K562 (cell line): Measurements from ENCODE around the gene SLC32A1. TPM values are rescaled to one million over a fixed set of nuclear protein-coding genes. Genes with fewer than 3 reads are reported as not detected.

ENCODE experiments used
- CC2D1A ChIP-seq: fragments of 450-650 bp; IDR thresholded peaks from 2 replicates; pipeline ENCODE4 v1.6.1; 2017; ENCODE audit warnings: mild to moderate bottlenecking
- DACH1 ChIP-seq: fragments of 450-650 bp; IDR thresholded peaks from 2 replicates; pipeline ENCODE4 v1.6.1; 2018; ENCODE audit not compliant: partially characterized antibody
- HLTF ChIP-seq: fragments of 450-650 bp; IDR thresholded peaks from 2 replicates; pipeline ENCODE4 v1.6.1; 2016
- JUND ChIP-seq, 2 experiments: IDR thresholded peaks; 2 replicates in 1 of 2; 3 replicates in 1 of 2; pipeline ENCODE4 v1.6.1; 2011; ENCODE audit warnings: borderline replicate concordance in 2 of 2, low read depth in 2 of 2, low read length in 2 of 2, improper control_type of control experiment in 1 of 2, missing biosample characterization in 1 of 2, missing genetic modification characterization in 1 of 2, missing genetic modification reagents in 1 of 2
- MAZ ChIP-seq, 2 experiments: fragments of 450-650 bp in 1 of 2; sonication (generic) in 1 of 2; formaldehyde crosslinking; IDR thresholded peaks in 1 of 2; conservative IDR thresholded peaks in 1 of 2; 2 replicates each; pipeline versions ENCODE4 v1.4.0 to v1.5.0; 2020; ENCODE audit warnings: mild to moderate bottlenecking in 1 of 2, missing genetic modification reagents in 1 of 2
- NFIC ChIP-seq: fragments of 450-650 bp; IDR thresholded peaks from 2 replicates; pipeline ENCODE4 v1.6.1; 2017; ENCODE audit warnings: mild to moderate bottlenecking, inconsistent platforms
- NR2F6 ChIP-seq: fragments of 450-650 bp; formaldehyde crosslinking; IDR thresholded peaks from 2 replicates; pipeline ENCODE4 v1.4.0; 2020; ENCODE audit warnings: mild to moderate bottlenecking
- POLR3A ChIP-seq: IDR thresholded peaks from 2 replicates; pipeline ENCODE4 v1.6.1; 2011; ENCODE audit warnings: borderline replicate concordance, mild to moderate bottlenecking, moderate library complexity; ENCODE audit not compliant: insufficient read length, insufficient read depth; ENCODE audit errors: extremely low read depth
- POLR3G ChIP-seq: IDR thresholded peaks from 2 replicates; pipeline ENCODE4 v1.6.1; 2011; ENCODE audit not compliant: insufficient read length, insufficient replicate concordance; ENCODE audit errors: extremely low read depth
- SMARCC2 ChIP-seq: fragments of 450-650 bp; IDR thresholded peaks from 2 replicates; pipeline ENCODE4 v1.6.1; 2017; ENCODE audit warnings: antibody characterized with exemption, moderate library complexity, mild to moderate bottlenecking, low read depth
- ZBTB1 ChIP-seq: sonication (generic); formaldehyde crosslinking; IDR thresholded peaks from 2 replicates; pipeline ENCODE4 v1.8.1; 2023; ENCODE audit warnings: missing genetic modification reagents, low read depth, mild to moderate bottlenecking, borderline replicate concordance
- ZNF408 ChIP-seq: fragments of 250-450 bp; sonication (Bioruptor Pico); IDR thresholded peaks from 2 replicates; pipeline ENCODE4 v1.4.0; 2020; ENCODE audit warnings: low read depth, mild to moderate bottlenecking, moderate library complexity
- ZNF586 ChIP-seq: fragments of 450-650 bp; formaldehyde crosslinking; conservative IDR thresholded peaks from 2 replicates; pipeline ENCODE4 v1.4.0; 2020; ENCODE audit warnings: mild to moderate bottlenecking, moderate library complexity
- polyA plus RNA-seq, 8 experiments: library from polyadenylated mRNA; depleted of rRNA in 4 of 8; stranded (reverse) in 5 of 8; unstranded in 3 of 8; fragments of >200 nt; fragmentation: Nextera tagmentation in 2 of 8; fragmentation: Illumina TruSeq in 1 of 8; extraction: Ambion mirVana in 2 of 8; extraction: Trizol in 1 of 8; gene quantifications; 2 replicates each; pipeline versions ENCODE4 v1.2.1 to v1.2.3, GENCODE V29; 2011 to 2014; ENCODE audit warnings: inconsistent platforms in 1 of 8, missing spikeins in 1 of 8
- total RNA-seq, 7 experiments: library from RNA; depleted of rRNA in 6 of 7; stranded (reverse); fragments of >200 nt in 6 of 7; fragmentation: Illumina TruSeq in 2 of 7; extraction: Trizol in 2 of 7; gene quantifications; 2 replicates each; pipeline versions ENCODE4 v1.2.1 to v1.2.3, GENCODE V29; 2011 to 2021; ENCODE audit warnings: low replicate concordance in 1 of 7
- TF ChIP-seq, protein P1 (sequence below), 2 experiments: fragments of 450-650 bp; IDR thresholded peaks; 2 replicates each; pipeline ENCODE4 v1.6.1; 2018; ENCODE audit warnings: mild to moderate bottlenecking in 2 of 2, low read depth in 1 of 2; ENCODE audit not compliant: partially characterized antibody in 2 of 2
- TF ChIP-seq, protein P2 (sequence below): fragments of 250-450 bp; sonication (Bioruptor Pico); IDR thresholded peaks from 2 replicates; pipeline ENCODE4 v1.9.0; 2021; ENCODE audit warnings: mild to moderate bottlenecking
- TF ChIP-seq, protein P3 (sequence below): sonication (generic); formaldehyde crosslinking; IDR thresholded peaks from 2 replicates; pipeline ENCODE4 v1.8.0; 2022; ENCODE audit warnings: mild to moderate bottlenecking, missing genetic modification reagents
- TF ChIP-seq, protein P4 (sequence below), 3 experiments: IDR thresholded peaks in 2 of 3; conservative IDR thresholded peaks in 1 of 3; 2 replicates each; pipeline ENCODE4 v1.5.1; 2011 to 2012; ENCODE audit warnings: low read length in 3 of 3, mild to moderate bottlenecking in 3 of 3, control low read depth in 2 of 3, improper control_type of control experiment in 1 of 3, inconsistent platforms in 1 of 3, low read depth in 1 of 3, mixed read lengths in 1 of 3, moderate library complexity in 1 of 3; ENCODE audit not compliant: insufficient read depth in 2 of 3
- TF ChIP-seq, protein P5 (sequence below): fragments of 450-650 bp; IDR thresholded peaks from one replicate; pipeline ENCODE4 v1.6.1; 2018; ENCODE audit warnings: mild to moderate bottlenecking, moderate library complexity; ENCODE audit not compliant: partially characterized antibody

Gene SLC32A1
- total and polyA plus RNA-seq, 9 of the 15 experiments (the other 6 are each of a cell fraction or from before 2014, with no cell fraction given): not detected

DNA sequence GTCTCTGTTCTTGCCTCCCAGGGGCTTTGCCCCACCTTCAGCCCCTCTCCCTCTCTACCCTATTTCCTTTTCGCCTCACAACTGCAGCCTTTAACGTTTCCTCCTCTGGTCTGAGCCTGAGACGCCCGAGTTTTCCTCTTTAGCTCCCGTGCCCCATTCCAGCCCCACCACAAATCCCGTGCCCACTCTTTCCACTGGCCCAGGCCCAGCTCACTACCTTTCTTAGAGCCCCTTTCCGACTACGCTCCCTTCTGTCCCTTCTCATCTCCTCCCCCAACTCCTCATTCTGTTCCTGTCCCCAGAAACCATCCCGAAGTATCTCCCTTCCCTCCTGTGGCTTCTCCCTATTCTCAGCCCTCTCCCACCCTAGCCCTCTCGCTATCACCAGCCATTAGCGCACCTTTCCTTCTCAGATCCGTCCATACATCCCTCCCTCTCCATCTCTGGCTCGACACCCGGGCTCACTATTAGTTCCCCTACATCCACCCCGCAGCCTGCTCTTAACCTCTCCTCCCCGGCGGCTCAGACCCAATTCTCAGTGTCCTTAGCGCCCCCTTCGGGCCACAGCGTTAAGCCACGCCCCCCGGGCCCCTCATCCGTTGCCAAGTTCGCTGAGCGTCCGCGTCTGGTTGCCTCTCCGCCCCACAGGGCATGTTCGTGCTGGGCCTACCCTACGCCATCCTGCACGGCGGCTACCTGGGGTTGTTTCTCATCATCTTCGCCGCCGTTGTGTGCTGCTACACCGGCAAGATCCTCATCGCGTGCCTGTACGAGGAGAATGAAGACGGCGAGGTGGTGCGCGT, 2.7 kb downstream of the SLC32A1 start (continued):
- TF ChIP-seq, protein P1, sequence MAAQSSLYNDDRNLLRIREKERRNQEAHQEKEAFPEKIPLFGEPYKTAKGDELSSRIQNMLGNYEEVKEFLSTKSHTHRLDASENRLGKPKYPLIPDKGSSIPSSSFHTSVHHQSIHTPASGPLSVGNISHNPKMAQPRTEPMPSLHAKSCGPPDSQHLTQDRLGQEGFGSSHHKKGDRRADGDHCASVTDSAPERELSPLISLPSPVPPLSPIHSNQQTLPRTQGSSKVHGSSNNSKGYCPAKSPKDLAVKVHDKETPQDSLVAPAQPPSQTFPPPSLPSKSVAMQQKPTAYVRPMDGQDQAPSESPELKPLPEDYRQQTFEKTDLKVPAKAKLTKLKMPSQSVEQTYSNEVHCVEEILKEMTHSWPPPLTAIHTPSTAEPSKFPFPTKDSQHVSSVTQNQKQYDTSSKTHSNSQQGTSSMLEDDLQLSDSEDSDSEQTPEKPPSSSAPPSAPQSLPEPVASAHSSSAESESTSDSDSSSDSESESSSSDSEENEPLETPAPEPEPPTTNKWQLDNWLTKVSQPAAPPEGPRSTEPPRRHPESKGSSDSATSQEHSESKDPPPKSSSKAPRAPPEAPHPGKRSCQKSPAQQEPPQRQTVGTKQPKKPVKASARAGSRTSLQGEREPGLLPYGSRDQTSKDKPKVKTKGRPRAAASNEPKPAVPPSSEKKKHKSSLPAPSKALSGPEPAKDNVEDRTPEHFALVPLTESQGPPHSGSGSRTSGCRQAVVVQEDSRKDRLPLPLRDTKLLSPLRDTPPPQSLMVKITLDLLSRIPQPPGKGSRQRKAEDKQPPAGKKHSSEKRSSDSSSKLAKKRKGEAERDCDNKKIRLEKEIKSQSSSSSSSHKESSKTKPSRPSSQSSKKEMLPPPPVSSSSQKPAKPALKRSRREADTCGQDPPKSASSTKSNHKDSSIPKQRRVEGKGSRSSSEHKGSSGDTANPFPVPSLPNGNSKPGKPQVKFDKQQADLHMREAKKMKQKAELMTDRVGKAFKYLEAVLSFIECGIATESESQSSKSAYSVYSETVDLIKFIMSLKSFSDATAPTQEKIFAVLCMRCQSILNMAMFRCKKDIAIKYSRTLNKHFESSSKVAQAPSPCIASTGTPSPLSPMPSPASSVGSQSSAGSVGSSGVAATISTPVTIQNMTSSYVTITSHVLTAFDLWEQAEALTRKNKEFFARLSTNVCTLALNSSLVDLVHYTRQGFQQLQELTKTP (IDR thresholded peaks at IDR 0.05; ENCODE audit: low read depth in 1 of 2, partially characterized antibody in 2 of 2): no peak
- TF ChIP-seq NR2F6 (no peak), SMARCC2 (no peak), JUND (IDR thresholded peaks at IDR 0.05; ENCODE audit: borderline replicate concordance, low read depth, low read length) (no peak), JUND (tag; IDR thresholded peaks at IDR 0.05; ENCODE audit: borderline replicate concordance, low read depth, low read length) (no peak), DACH1 (no peak), HLTF (no peak), ZBTB1 (CRISPR knock-in tag) (no peak), ZNF408 (CRISPR knock-in tag) (no peak), ZNF586 (CRISPR knock-in tag) (no peak), CC2D1A (0 out of 2 replicates have a peak, but pooled peaks have one; percentile 14), POLR3A (no peak), MAZ (CRISPR knock-in tag; conservative IDR thresholded peaks at IDR 0.05 in 1 of 2, IDR thresholded peaks at IDR 0.05 in 1 of 2) (peak in 1 of 2 experiments; percentile 37; a peak in 1 of 4 replicates), POLR3G (no peak), NFIC (peak; percentile 39)
- TF ChIP-seq, protein P2, sequence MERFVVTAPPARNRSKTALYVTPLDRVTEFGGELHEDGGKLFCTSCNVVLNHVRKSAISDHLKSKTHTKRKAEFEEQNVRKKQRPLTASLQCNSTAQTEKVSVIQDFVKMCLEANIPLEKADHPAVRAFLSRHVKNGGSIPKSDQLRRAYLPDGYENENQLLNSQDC (CRISPR knock-in tag): no peak
- TF ChIP-seq, protein P3, sequence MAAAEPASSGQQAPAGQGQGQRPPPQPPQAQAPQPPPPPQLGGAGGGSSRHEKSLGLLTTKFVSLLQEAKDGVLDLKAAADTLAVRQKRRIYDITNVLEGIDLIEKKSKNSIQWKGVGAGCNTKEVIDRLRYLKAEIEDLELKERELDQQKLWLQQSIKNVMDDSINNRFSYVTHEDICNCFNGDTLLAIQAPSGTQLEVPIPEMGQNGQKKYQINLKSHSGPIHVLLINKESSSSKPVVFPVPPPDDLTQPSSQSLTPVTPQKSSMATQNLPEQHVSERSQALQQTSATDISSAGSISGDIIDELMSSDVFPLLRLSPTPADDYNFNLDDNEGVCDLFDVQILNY (CRISPR knock-in tag): no peak
- TF ChIP-seq, protein P4, sequence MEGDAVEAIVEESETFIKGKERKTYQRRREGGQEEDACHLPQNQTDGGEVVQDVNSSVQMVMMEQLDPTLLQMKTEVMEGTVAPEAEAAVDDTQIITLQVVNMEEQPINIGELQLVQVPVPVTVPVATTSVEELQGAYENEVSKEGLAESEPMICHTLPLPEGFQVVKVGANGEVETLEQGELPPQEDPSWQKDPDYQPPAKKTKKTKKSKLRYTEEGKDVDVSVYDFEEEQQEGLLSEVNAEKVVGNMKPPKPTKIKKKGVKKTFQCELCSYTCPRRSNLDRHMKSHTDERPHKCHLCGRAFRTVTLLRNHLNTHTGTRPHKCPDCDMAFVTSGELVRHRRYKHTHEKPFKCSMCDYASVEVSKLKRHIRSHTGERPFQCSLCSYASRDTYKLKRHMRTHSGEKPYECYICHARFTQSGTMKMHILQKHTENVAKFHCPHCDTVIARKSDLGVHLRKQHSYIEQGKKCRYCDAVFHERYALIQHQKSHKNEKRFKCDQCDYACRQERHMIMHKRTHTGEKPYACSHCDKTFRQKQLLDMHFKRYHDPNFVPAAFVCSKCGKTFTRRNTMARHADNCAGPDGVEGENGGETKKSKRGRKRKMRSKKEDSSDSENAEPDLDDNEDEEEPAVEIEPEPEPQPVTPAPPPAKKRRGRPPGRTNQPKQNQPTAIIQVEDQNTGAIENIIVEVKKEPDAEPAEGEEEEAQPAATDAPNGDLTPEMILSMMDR (IDR thresholded peaks at IDR 0.05 in 2 of 3, conservative IDR thresholded peaks at IDR 0.05 in 1 of 3; ENCODE audit: insufficient read depth in 2 of 3, low read depth in 1 of 3, low read length in 3 of 3): peak; percentile 63 to 77 (median 67)
- TF ChIP-seq, protein P5, sequence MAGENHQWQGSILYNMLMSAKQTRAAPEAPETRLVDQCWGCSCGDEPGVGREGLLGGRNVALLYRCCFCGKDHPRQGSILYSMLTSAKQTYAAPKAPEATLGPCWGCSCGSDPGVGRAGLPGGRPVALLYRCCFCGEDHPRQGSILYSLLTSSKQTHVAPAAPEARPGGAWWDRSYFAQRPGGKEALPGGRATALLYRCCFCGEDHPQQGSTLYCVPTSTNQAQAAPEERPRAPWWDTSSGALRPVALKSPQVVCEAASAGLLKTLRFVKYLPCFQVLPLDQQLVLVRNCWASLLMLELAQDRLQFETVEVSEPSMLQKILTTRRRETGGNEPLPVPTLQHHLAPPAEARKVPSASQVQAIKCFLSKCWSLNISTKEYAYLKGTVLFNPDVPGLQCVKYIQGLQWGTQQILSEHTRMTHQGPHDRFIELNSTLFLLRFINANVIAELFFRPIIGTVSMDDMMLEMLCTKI: no peak
